GM12878 (cell line): Measurements from ENCODE around the gene RBM8A. TPM values are rescaled to one million over a fixed set of nuclear protein-coding genes. Genes with fewer than 3 reads are reported as not detected.

Experiments
- ATAC-seq: fragments of 200-7000 bp; cut with Tn5 transposase; 3 replicates; pipeline ENCODE4 v1.9.1; 2020; ENCODE audit warnings: mild to moderate bottlenecking, moderate library complexity
- BruUV-seq: library from RNA; stranded (reverse); fragments of 400-500 nt; replicated peaks from 2 replicates; lab custom pipeline; 2021; lab: Mats Ljungman, UMichigan
- CTCF ChIA-PET: fragments of 300-600 bp; sonication (Branson Sonifier 250); formaldehyde crosslinking; extraction: SDS; loops from one replicate; lab custom pipeline; 2021; ENCODE audit warnings: inconsistent platforms; lab: Yijun Ruan, JAX
- POLR2A ChIA-PET: fragments of 350-600 bp; formaldehyde crosslinking; extraction: SDS; loops from one replicate; lab custom pipeline; 2021; ENCODE audit warnings: inconsistent platforms; lab: Charles Lee
- RAD21 ChIA-PET: fragments of 300-600 bp; sonication (Branson Sonifier 250); formaldehyde crosslinking; loops from one replicate; lab custom pipeline; 2023; ENCODE audit warnings: antibody characterized with exemption; ENCODE audit not compliant: unreplicated experiment; lab: Charles Lee
- SMC1A ChIA-PET: fragments of 300-600 bp; sonication (Branson Sonifier 250); formaldehyde crosslinking; loops from one replicate; lab custom pipeline; 2023; ENCODE audit not compliant: unreplicated experiment, uncharacterized antibody; lab: Charles Lee
- DNase-seq: peaks from one replicate; pipeline ENCODE4 v3.0.0-alpha.2; 2011; ENCODE audit warnings: low read depth, low spot score
- FAIRE-seq: peaks from 3 replicates; lab custom pipeline; 2011; peaks lifted over from hg19 to GRCh38; lab: Jason Lieb, UNC
- H2AFZ ChIP-seq: 2 replicates; pipeline ENCODE4 v1.6.0; 2011; ENCODE audit warnings: low read depth, low read length, control low read depth; ENCODE audit not compliant: control insufficient read depth
- H3K27ac ChIP-seq: 2 replicates; pipeline ENCODE4 v1.5.1; 2011; ENCODE audit warnings: control low read depth; ENCODE audit not compliant: control insufficient read depth, insufficient read depth
- H3K27me3 ChIP-seq, 2 experiments: replicated peaks in 1 of 2; 2 replicates each; pipeline versions ENCODE4 v1.6.0 to v1.6.1; 2011; ENCODE audit warnings: low read length in 1 of 2; ENCODE audit not compliant: control insufficient read depth in 2 of 2, insufficient read depth in 2 of 2
- H3K36me3 ChIP-seq, 2 experiments: 2 replicates each; pipeline ENCODE4 v1.5.1; 2011; ENCODE audit warnings: low read length in 1 of 2; ENCODE audit not compliant: control insufficient read depth in 2 of 2, insufficient read depth in 2 of 2
- H3K4me1 ChIP-seq: 2 replicates; pipeline ENCODE4 v1.6.1; 2011; ENCODE audit warnings: mild to moderate bottlenecking, low read length, moderate library complexity, mixed read lengths; ENCODE audit not compliant: control insufficient read depth, insufficient read depth
- H3K4me2 ChIP-seq: 2 replicates; pipeline ENCODE4 v1.6.0; 2011; ENCODE audit warnings: control low read depth; ENCODE audit not compliant: control insufficient read depth, insufficient read depth
- H3K4me3 ChIP-seq: fragments of 200-600 bp; sonication (generic); 2 replicates; pipeline ENCODE4 v1.5.1; 2016
- H3K79me2 ChIP-seq: 2 replicates; pipeline ENCODE4 v1.6.0; 2011; ENCODE audit warnings: low read length; ENCODE audit not compliant: control insufficient read depth, insufficient read depth
- H3K9ac ChIP-seq: 2 replicates; pipeline ENCODE4 v1.8.0; 2011; ENCODE audit warnings: low read length, control low read depth, mixed read lengths; ENCODE audit not compliant: control insufficient read depth, insufficient read depth
- H3K9me3 ChIP-seq: replicated peaks from 3 replicates; pipeline ENCODE4 v1.5.1; 2011; ENCODE audit warnings: mild to moderate bottlenecking, low read length; ENCODE audit not compliant: control insufficient read depth, insufficient read depth
- H4K20me1 ChIP-seq: 2 replicates; pipeline ENCODE4 v1.6.0; 2011; ENCODE audit not compliant: control insufficient read depth, insufficient read depth
- CREB1 ChIP-seq: IDR thresholded peaks from 2 replicates; pipeline ENCODE4 v1.6.1; 2012; ENCODE audit warnings: low read depth, mild to moderate bottlenecking, inconsistent platforms
- CUX1 ChIP-seq: IDR thresholded peaks from 2 replicates; pipeline ENCODE4 v1.6.1; 2012; ENCODE audit warnings: improper control_type of control experiment, low read depth, low read length; ENCODE audit not compliant: insufficient replicate concordance
- EGR1 ChIP-seq, 2 experiments: IDR thresholded peaks; 1 replicate in 1 of 2; 2 replicates in 1 of 2; pipeline ENCODE4 v1.6.1; 2011 to 2012; ENCODE audit warnings: low read depth in 2 of 2, low read length in 2 of 2, borderline replicate concordance in 1 of 2, mild to moderate bottlenecking in 1 of 2, moderate library complexity in 1 of 2
- FOXK2 ChIP-seq: fragments of 450-650 bp; IDR thresholded peaks from 2 replicates; pipeline ENCODE4 v1.6.1; 2017; ENCODE audit warnings: mild to moderate bottlenecking, moderate library complexity
- HCFC1 ChIP-seq: fragments of 150-350 bp; IDR thresholded peaks from 2 replicates; pipeline ENCODE4 v1.6.1; 2014; ENCODE audit warnings: low read length
- HDGF ChIP-seq: fragments of 450-650 bp; IDR thresholded peaks from 2 replicates; pipeline ENCODE4 v1.6.1; 2016; ENCODE audit warnings: antibody characterized with exemption
- HSF1 ChIP-seq: fragments of 150-350 bp; IDR thresholded peaks from 2 replicates; pipeline ENCODE4 v1.6.1; 2014; ENCODE audit warnings: mild to moderate bottlenecking, low read depth, low read length
- IKZF2 ChIP-seq, 2 experiments: fragments of 450-650 bp; IDR thresholded peaks; 2 replicates each; pipeline ENCODE4 v1.6.1; 2017; ENCODE audit warnings: mild to moderate bottlenecking in 2 of 2, moderate library complexity in 2 of 2
- SP1 ChIP-seq: IDR thresholded peaks from one replicate; pipeline ENCODE4 v1.6.1; 2011; ENCODE audit warnings: low read depth, low read length
- WGBS: methylation state at CpG from one replicate; pipeline ENCODE4 v1.1.6; 2016; ENCODE audit warnings: low lambda C conversion rate; ENCODE audit not compliant: insufficient replicate concordance, insufficient coverage; ENCODE audit errors: missing lambda C conversion rate; 5-methylcytosine and 5-hydroxymethylcytosine counted together
- in situ Hi-C: fragments of 300-500 bp; cut with MboI; formaldehyde crosslinking; loops from 9 replicates; pipeline ENCODE4 v1.14.3; 2018; ENCODE audit warnings: mixed read lengths
- intact Hi-C: fragments of 100-400 bp; cut with micrococcal nuclease; formaldehyde crosslinking; loops from one replicate; pipeline ENCODE4 v1.14.2; 2022; ENCODE audit not compliant: unreplicated experiment
- polyA plus RNA-seq, 11 experiments: library from polyadenylated mRNA; depleted of rRNA in 4 of 11; unstranded in 6 of 11; stranded (reverse) in 5 of 11; fragments of >200 nt; fragmentation: Nextera tagmentation in 4 of 11; fragmentation: Illumina TruSeq in 1 of 11; extraction: Ambion mirVana in 4 of 11; extraction: Trizol in 1 of 11; gene quantifications; 1 replicate in 1 of 11; 2 replicates in 10 of 11; pipeline versions ENCODE4 v1.2.1 to v1.2.3, GENCODE V29; 2011 to 2016; ENCODE audit warnings: inconsistent platforms in 2 of 11, missing spikeins in 2 of 11, low read depth in 1 of 11
- total RNA-seq, 4 experiments: library from RNA; depleted of rRNA in 3 of 4; stranded (reverse); fragments of >200 nt in 3 of 4; fragmentation: Illumina TruSeq in 1 of 4; extraction: Trizol in 1 of 4; gene quantifications; 2 replicates each; pipeline versions ENCODE4 v1.2.1 to v1.2.3, GENCODE V29; 2013 to 2021

Gene RBM8A
- total and polyA plus RNA-seq, 10 of the 15 experiments (the other 5 are each of a cell fraction or from before 2014, with no cell fraction given): 110 to 1,248 (median 248) TPM

GRCh38 chr1:145942405-145942804 lies 15.1 kb upstream of the RBM8A start:
- 93% methylated on average over 4 of the region's 4 CpGs for WGBS
- no peak for TF ChIP-seq CREB1
- no peak for TF ChIP-seq CUX1
- no peak for TF ChIP-seq SP1
- TF ChIP-seq EGR1 (IDR thresholded peaks at IDR 0.05; ENCODE audit: borderline replicate concordance in 1 of 2, low read depth in 2 of 2, low read length in 2 of 2): no peak
- TF ChIP-seq HSF1: no peak
- TF ChIP-seq HDGF: no peak
- TF ChIP-seq FOXK2: no peak
- TF ChIP-seq IKZF2 (IDR thresholded peaks at IDR 0.05): no peak
- TF ChIP-seq HCFC1: no peak
- TF ChIP-seq, all 136 proteins: peak for 0
- intact Hi-C loops: no loop called here
- H3K4me2 ChIP-seq: no peak overlapping the region
- ChIA-PET SMC1A (interaction anchor here (0.7 to 1.9 kb wide), 3 partner anchors 9 to 15 kb away, joined by 3 to 6 read pairs (median 4); no protein-coding TSS in a partner anchor), POLR2A (interaction anchor here (1.2 kb wide), 1 partner anchor 23 kb away, joined by 4 read pairs; no protein-coding TSS in a partner anchor), CTCF (interaction anchor here (1.4 to 3.0 kb wide), 3 partner anchors 15 to 83 kb away, joined by 3 to 12 read pairs (median 5); partner anchors contain the start of genes LIX1L, PIAS3 and RBM8A), RAD21 (no interaction called here)
- no peak for DNase-seq
- H3K27ac ChIP-seq: no peak overlapping the region
- BruUV-seq: no TSS peak
- H3K36me3 ChIP-seq: peaks cover 0 to 10% of the 10 kb centered on the region in 2 experiments; a peak in 2 of 4 replicates
- H3K9me3 ChIP-seq: no peaks in the 10 kb centered on the region
- no peaks in the 10 kb centered on the region for H4K20me1 ChIP-seq
- H3K79me2 ChIP-seq: no peaks in the 10 kb centered on the region
- no peak overlapping the region for H3K4me3 ChIP-seq
- ATAC-seq: no peak
- in situ Hi-C loops: no loop called here
- H3K4me1 ChIP-seq: no peaks in the 10 kb centered on the region
- H3K27me3 ChIP-seq: no peaks in the 10 kb centered on the region
- FAIRE-seq: no peak
- H2AFZ ChIP-seq: no peak overlapping the region
- H3K9ac ChIP-seq: no peak overlapping the region
